K562 (cell line): ENCODE data around the gene CCDC88C. TPM values are rescaled to one million over a fixed set of nuclear protein-coding genes. Genes with fewer than 3 reads are reported as not detected.

Source experiments
- ATAC-seq: fragments of 200-7000 bp; cut with Tn5 transposase; 3 replicates; pipeline ENCODE4 v1.9.1; 2020; ENCODE audit warnings: moderate library complexity
- BruUV-seq: library from RNA; stranded (reverse); fragments of 400-500 nt; replicated peaks from 2 replicates; lab custom pipeline; 2021; lab: Mats Ljungman, UMichigan
- CTCF ChIA-PET: fragments of 300-600 bp; formaldehyde crosslinking; extraction: SDS; loops from one replicate; lab custom pipeline; 2021; ENCODE audit warnings: low intra/inter-chr PET ratio; lab: Yijun Ruan, JAX
- POLR2A ChIA-PET: fragments of 300-600, 350-650 bp; sonication (Branson Sonifier 250); formaldehyde crosslinking; extraction: SDS; loops from one replicate; lab custom pipeline; 2021; ENCODE audit warnings: antibody characterized with exemption, inconsistent platforms; lab: Yijun Ruan, JAX
- DNase-seq, 4 experiments: peaks; one replicate each; pipeline versions ENCODE4 v3.0.0 to v3.0.0-alpha.2; 2011 to 2018; ENCODE audit warnings: low spot score in 3 of 4, mixed read lengths in 3 of 4; ENCODE audit errors: extremely low read depth in 1 of 4
- FAIRE-seq: peaks from 2 replicates; lab custom pipeline; 2011; peaks lifted over from hg19 to GRCh38; lab: Jason Lieb, UNC
- H2AFZ ChIP-seq: 2 replicates; pipeline ENCODE4 v1.6.0; 2011; ENCODE audit warnings: low read depth, low read length, control low read depth, inconsistent platforms
- H3K27ac ChIP-seq: fragments of 200-600 bp; 3 replicates; pipeline ENCODE4 v1.8.0; 2011; ENCODE audit warnings: low read depth, mild to moderate bottlenecking, control low read depth, inconsistent platforms, low read length, moderate library complexity, mixed read lengths; ENCODE audit errors: extremely low read depth
- H3K27me3 ChIP-seq, 2 experiments: fragments of 300-600 bp in 1 of 2; 2 replicates in 1 of 2; 3 replicates in 1 of 2; pipeline versions ENCODE4 v1.6.0 to v1.8.0; 2011; ENCODE audit warnings: inconsistent platforms in 2 of 2, low read length in 2 of 2, mild to moderate bottlenecking in 1 of 2, mixed read lengths in 1 of 2, moderate library complexity in 1 of 2; ENCODE audit not compliant: control insufficient read depth in 2 of 2, insufficient read depth in 2 of 2
- H3K36me3 ChIP-seq: fragments of 300-600 bp; 3 replicates; pipeline ENCODE4 v1.8.0; 2011; ENCODE audit warnings: mild to moderate bottlenecking, low read length, inconsistent platforms; ENCODE audit not compliant: control insufficient read depth, insufficient read depth
- H3K4me1 ChIP-seq, 2 experiments: fragments of 200-600 bp in 1 of 2; replicated peaks in 1 of 2; 2 replicates in 1 of 2; 3 replicates in 1 of 2; pipeline versions ENCODE4 v1.5.1 to v1.8.0; 2011; ENCODE audit warnings: inconsistent platforms in 2 of 2, low read length in 2 of 2, mild to moderate bottlenecking in 1 of 2, mixed read lengths in 1 of 2, moderate library complexity in 1 of 2; ENCODE audit not compliant: control insufficient read depth in 2 of 2, insufficient read depth in 2 of 2
- H3K4me2 ChIP-seq: 2 replicates; pipeline ENCODE4 v1.6.1; 2011; ENCODE audit warnings: low read length, control low read depth, inconsistent platforms, mixed read lengths; ENCODE audit not compliant: insufficient read depth
- H3K4me3 ChIP-seq: fragments of 200-600 bp; sonication (generic), shearing (Covaris generic); 2 replicates; pipeline ENCODE4 v1.5.1; 2016; ENCODE audit warnings: control low read depth, inconsistent platforms
- H3K79me2 ChIP-seq: fragments of 200-600 bp; 3 replicates; pipeline ENCODE4 v1.8.0; 2011; ENCODE audit warnings: low read length, inconsistent platforms; ENCODE audit not compliant: control insufficient read depth, insufficient read depth
- H3K9ac ChIP-seq, 2 experiments: 2 replicates each; pipeline versions ENCODE4 v1.6.0 to v1.6.1; 2011; ENCODE audit warnings: low read depth in 2 of 2, low read length in 2 of 2, control low read depth in 1 of 2, inconsistent platforms in 1 of 2, mild to moderate bottlenecking in 1 of 2, mixed read lengths in 1 of 2; ENCODE audit not compliant: insufficient read depth in 1 of 2
- H3K9me1 ChIP-seq: one replicate; pipeline ENCODE4 v1.6.0; 2011; ENCODE audit warnings: inconsistent platforms, mild to moderate bottlenecking, low read length, moderate library complexity; ENCODE audit not compliant: control insufficient read depth, insufficient read depth
- H3K9me3 ChIP-seq: replicated peaks from 2 replicates; pipeline ENCODE4 v1.5.1; 2011; ENCODE audit warnings: low read depth, low read length, inconsistent platforms; ENCODE audit not compliant: control insufficient read depth, insufficient read depth
- H4K20me1 ChIP-seq: replicated peaks from 2 replicates; pipeline ENCODE4 v1.6.1; 2011; ENCODE audit warnings: low read length, inconsistent platforms, mixed read lengths; ENCODE audit not compliant: control insufficient read depth, insufficient read depth
- CC2D1A ChIP-seq: fragments of 450-650 bp; IDR thresholded peaks from 2 replicates; pipeline ENCODE4 v1.6.1; 2017; ENCODE audit warnings: mild to moderate bottlenecking
- CHD7 ChIP-seq: fragments of 200-600 bp; sonication (generic); IDR thresholded peaks from one replicate; pipeline ENCODE4 v1.6.1; 2012; ENCODE audit warnings: mild to moderate bottlenecking, low read depth, low read length, inconsistent platforms
- GABPB2 ChIP-seq: fragments of 250-450 bp; sonication (Bioruptor Pico); conservative IDR thresholded peaks from 2 replicates; pipeline ENCODE4 v1.5.1; 2021; ENCODE audit warnings: mild to moderate bottlenecking
- KAT7 ChIP-seq: sonication (generic); formaldehyde crosslinking; IDR thresholded peaks from 2 replicates; pipeline ENCODE4 v1.8.0; 2022; ENCODE audit warnings: missing genetic modification reagents, mild to moderate bottlenecking, borderline replicate concordance
- MTA3 ChIP-seq: fragments of 450-650 bp; formaldehyde crosslinking; IDR thresholded peaks from 2 replicates; pipeline ENCODE4 v1.6.1; 2017; ENCODE audit warnings: mild to moderate bottlenecking, borderline replicate concordance
- NFIC ChIP-seq: fragments of 450-650 bp; IDR thresholded peaks from 2 replicates; pipeline ENCODE4 v1.6.1; 2017; ENCODE audit warnings: mild to moderate bottlenecking, inconsistent platforms
- PHF8 ChIP-seq: fragments of 200-600 bp; sonication (generic); IDR thresholded peaks from 2 replicates; pipeline ENCODE4 v1.6.1; 2012; ENCODE audit warnings: mixed run types, mild to moderate bottlenecking, inconsistent platforms, low read length, moderate library complexity, borderline replicate concordance
- POLR2H ChIP-seq: IDR thresholded peaks from 2 replicates; pipeline ENCODE4 v1.6.1; 2016; ENCODE audit warnings: missing genetic modification characterization, low read depth, mild to moderate bottlenecking, control low read depth, missing compliant biosample characterization, moderate library complexity
- RAD51 ChIP-seq: fragments of 450-650 bp; IDR thresholded peaks from 2 replicates; pipeline ENCODE4 v1.7.1; 2016; ENCODE audit warnings: low read depth, mild to moderate bottlenecking, borderline replicate concordance
- RB1 ChIP-seq: fragments of 450-650 bp; IDR thresholded peaks from 2 replicates; pipeline ENCODE4 v1.6.1; 2017; ENCODE audit warnings: low read depth, mild to moderate bottlenecking
- ZBTB33 ChIP-seq: sonication (generic); formaldehyde crosslinking; IDR thresholded peaks from 2 replicates; pipeline ENCODE4 v1.8.1; 2023; ENCODE audit warnings: mild to moderate bottlenecking, missing genetic modification reagents
- WGBS: fragments of 100-300 bp; shearing (Covaris generic); methylation state at CpG from one replicate; pipeline ENCODE4 v1.1.6; 2016; ENCODE audit warnings: low coverage, mixed read lengths; ENCODE audit not compliant: insufficient coverage; ENCODE audit errors: missing lambda C conversion rate; 5-methylcytosine and 5-hydroxymethylcytosine counted together
- in situ Hi-C: fragments of 300-500 bp; cut with MboI; formaldehyde crosslinking; loops from 4 replicates; pipeline ENCODE4 v1.15.0; 2018; ENCODE audit warnings: inconsistent platforms, mixed read lengths
- intact Hi-C: fragments of 100-400 bp; cut with micrococcal nuclease; formaldehyde crosslinking; loops from 2 replicates; pipeline ENCODE4 v1.14.2; 2022
- polyA plus RNA-seq, 8 experiments: library from polyadenylated mRNA; depleted of rRNA in 4 of 8; stranded (reverse) in 5 of 8; unstranded in 3 of 8; fragments of >200 nt; fragmentation: Nextera tagmentation in 2 of 8; fragmentation: Illumina TruSeq in 1 of 8; extraction: Ambion mirVana in 2 of 8; extraction: Trizol in 1 of 8; gene quantifications; 2 replicates each; pipeline versions ENCODE4 v1.2.1 to v1.2.3, GENCODE V29; 2011 to 2014; ENCODE audit warnings: inconsistent platforms in 1 of 8, missing spikeins in 1 of 8
- total RNA-seq, 7 experiments: library from RNA; depleted of rRNA in 6 of 7; stranded (reverse); fragments of >200 nt in 6 of 7; fragmentation: Illumina TruSeq in 2 of 7; extraction: Trizol in 2 of 7; gene quantifications; 2 replicates each; pipeline versions ENCODE4 v1.2.1 to v1.2.3, GENCODE V29; 2011 to 2021; ENCODE audit warnings: low replicate concordance in 1 of 7

The CCDC88C gene
- total and polyA plus RNA-seq, 9 of the 15 experiments (the other 6 are each of a cell fraction or from before 2014, with no cell fraction given) = 0.62 to 22.5 (median 10.7) TPM

- no peak for DNase-seq
- CTCF ChIA-PET = no interaction called here
- Histone ChIP-seq H3K9me1 (no peaks in the 10 kb centered on the region), H3K9me3 (no peaks in the 10 kb centered on the region), H2AFZ (no peak overlapping the region), H3K4me2 (no peak overlapping the region), H3K36me3 (peaks cover 57% of the 10 kb centered on the region; the same call in 1 of the 3 replicates), H3K27ac (no peak overlapping the region), H3K4me1 (no peaks in the 10 kb centered on the region; a peak in 1 of 5 replicates), H3K9ac (no peak overlapping the region), H4K20me1 (no peaks in the 10 kb centered on the region), H3K79me2 (no peaks in the 10 kb centered on the region), H3K27me3 (no peaks in the 10 kb centered on the region), H3K4me3 (no peak overlapping the region)
- in situ Hi-C loops (no loop called here), intact Hi-C loops (no loop called here)
- no TSS peak for BruUV-seq
- 77% methylated on average over 6 of the region's 7 CpGs for WGBS
- POLR2A ChIA-PET = no interaction called here
- no peak for FAIRE-seq
- ATAC-seq = no peak
- TF ChIP-seq POLR2H (no peak), KAT7 (CRISPR knock-in tag) (no peak), MTA3 (no peak), CHD7 (no peak), GABPB2 (CRISPR knock-in tag) (no peak), CC2D1A (no peak), NFIC (no peak), ZBTB33 (CRISPR knock-in tag) (no peak), RB1 (no peak), PHF8 (no peak), RAD51 (no peak)
These were observed 123.5 kb downstream of the CCDC88C start for GRCh38 chr14:91294153-91294552.
